Chondrocyte (in vitro differentiated cells): Measurements from ENCODE around the gene PEAK1. TPM values are rescaled to one million over a fixed set of nuclear protein-coding genes. Genes with fewer than 3 reads are reported as not detected.

Experiments used
- DNase-seq: peaks from one replicate; pipeline ENCODE4 v3.0.0; 2021; ENCODE audit warnings: mixed read lengths, low spot score
- H3K27ac Mint-ChIP-seq: one replicate; pipeline ENCODE4 v1.8.0; 2021; ENCODE audit warnings: mild to moderate bottlenecking, moderate library complexity, mixed read lengths; ENCODE audit not compliant: unreplicated experiment
- H3K27me3 Mint-ChIP-seq: 2 replicates; pipeline ENCODE4 v1.8.0; 2021; ENCODE audit warnings: low read depth, mixed read lengths
- H3K36me3 Mint-ChIP-seq: 2 replicates; pipeline ENCODE4 v1.8.0; 2021; ENCODE audit warnings: low read depth, mixed read lengths
- H3K4me1 Mint-ChIP-seq: 2 replicates; pipeline ENCODE4 v1.8.0; 2021; ENCODE audit warnings: low read depth, mild to moderate bottlenecking, mixed read lengths
- H3K4me3 Mint-ChIP-seq: one replicate; pipeline ENCODE4 v1.8.0; 2021; ENCODE audit warnings: mild to moderate bottlenecking, moderate library complexity, mixed read lengths; ENCODE audit not compliant: unreplicated experiment
- H3K9me3 Mint-ChIP-seq: 2 replicates; pipeline ENCODE4 v1.8.0; 2021; ENCODE audit warnings: low read depth, mixed read lengths
- CTCF ChIP-seq: fragments of 200-600 bp; sonication (generic); IDR thresholded peaks from 2 replicates; pipeline ENCODE4 v1.5.0; 2021; ENCODE audit warnings: antibody characterized with exemption, mild to moderate bottlenecking, moderate library complexity
- total RNA-seq: library from RNA; stranded (reverse); gene quantifications from 3 replicates; pipeline ENCODE4 v1.2.1, GENCODE V29; 2021

Gene PEAK1
- total RNA-seq, 1 donor from 2014 or later = 143 TPM

- no peak for DNase-seq
- peak overlapping the region; percentile 96 for H3K27ac Mint-ChIP-seq
Observed at GRCh38 chr15:77417602-77418001, 2.3 kb downstream of the PEAK1 start.

GRCh38 chr15:77416954-77417353 lies 3.0 kb downstream of the PEAK1 start:
- no peak for TF ChIP-seq CTCF
- H3K4me1 Mint-ChIP-seq = peaks cover 42% of the 10 kb centered on the region
- no peaks in the 10 kb centered on the region for H3K27me3 Mint-ChIP-seq
- no peak overlapping the region for H3K4me3 Mint-ChIP-seq
- H3K9me3 Mint-ChIP-seq = no peaks in the 10 kb centered on the region
- peak overlapping the region; percentile 80 for H3K27ac Mint-ChIP-seq
- peaks cover 2% of the 10 kb centered on the region for H3K36me3 Mint-ChIP-seq
- no peak for DNase-seq

More at GRCh38 chr15:77417602-77418001, 2.3 kb downstream of the PEAK1 start:
- Mint-ChIP-seq H3K4me3 (peak overlapping the region; percentile 91), H3K9me3 (no peaks in the 10 kb centered on the region), H3K27me3 (no peaks in the 10 kb centered on the region), H3K36me3 (peaks cover 2% of the 10 kb centered on the region), H3K4me1 (peaks cover 37% of the 10 kb centered on the region)
- no peak for TF ChIP-seq CTCF

GRCh38 chr15:77416148-77416455 lies 3.8 kb downstream of the PEAK1 start:
- Mint-ChIP-seq H3K9me3 (no peaks in the 10 kb centered on the region), H3K27ac (no peak overlapping the region), H3K4me3 (no peak overlapping the region), H3K4me1 (peaks cover 40% of the 10 kb centered on the region), H3K27me3 (no peaks in the 10 kb centered on the region), H3K36me3 (peaks cover 2% of the 10 kb centered on the region)
- no peak for TF ChIP-seq CTCF
- no peak for DNase-seq

GRCh38 chr15:77415450-77416147 lies 4.3 kb downstream of the PEAK1 start:
- no peak for DNase-seq
- H3K4me1 Mint-ChIP-seq = peaks cover 45% of the 10 kb centered on the region
- H3K4me3 Mint-ChIP-seq = no peak overlapping the region
- no peak overlapping the region for H3K27ac Mint-ChIP-seq
- peaks cover 2% of the 10 kb centered on the region for H3K36me3 Mint-ChIP-seq
- H3K27me3 Mint-ChIP-seq = no peaks in the 10 kb centered on the region
- H3K9me3 Mint-ChIP-seq = no peaks in the 10 kb centered on the region
- no peak for TF ChIP-seq CTCF

- peak overlapping the region; percentile 39 for H3K27ac Mint-ChIP-seq
- no peaks in the 10 kb centered on the region for H3K27me3 Mint-ChIP-seq
- no peak for DNase-seq
- H3K4me3 Mint-ChIP-seq = no peak overlapping the region
- no peak for TF ChIP-seq CTCF
- peaks cover 2% of the 10 kb centered on the region for H3K36me3 Mint-ChIP-seq
- peaks cover 52% of the 10 kb centered on the region for H3K4me1 Mint-ChIP-seq
- H3K9me3 Mint-ChIP-seq = no peaks in the 10 kb centered on the region
Observed at GRCh38 chr15:77414789-77415442, 5.0 kb downstream of the PEAK1 start.
